ENCODE data around the gene MCF2L2. TPM values are rescaled to one million over a fixed set of nuclear protein-coding genes. Genes with fewer than 3 reads are reported as not detected.

MCF2L2 gene
- polyA plus RNA-seq, 1 donor from 2014 or later = 9.3 TPM

DNA sequence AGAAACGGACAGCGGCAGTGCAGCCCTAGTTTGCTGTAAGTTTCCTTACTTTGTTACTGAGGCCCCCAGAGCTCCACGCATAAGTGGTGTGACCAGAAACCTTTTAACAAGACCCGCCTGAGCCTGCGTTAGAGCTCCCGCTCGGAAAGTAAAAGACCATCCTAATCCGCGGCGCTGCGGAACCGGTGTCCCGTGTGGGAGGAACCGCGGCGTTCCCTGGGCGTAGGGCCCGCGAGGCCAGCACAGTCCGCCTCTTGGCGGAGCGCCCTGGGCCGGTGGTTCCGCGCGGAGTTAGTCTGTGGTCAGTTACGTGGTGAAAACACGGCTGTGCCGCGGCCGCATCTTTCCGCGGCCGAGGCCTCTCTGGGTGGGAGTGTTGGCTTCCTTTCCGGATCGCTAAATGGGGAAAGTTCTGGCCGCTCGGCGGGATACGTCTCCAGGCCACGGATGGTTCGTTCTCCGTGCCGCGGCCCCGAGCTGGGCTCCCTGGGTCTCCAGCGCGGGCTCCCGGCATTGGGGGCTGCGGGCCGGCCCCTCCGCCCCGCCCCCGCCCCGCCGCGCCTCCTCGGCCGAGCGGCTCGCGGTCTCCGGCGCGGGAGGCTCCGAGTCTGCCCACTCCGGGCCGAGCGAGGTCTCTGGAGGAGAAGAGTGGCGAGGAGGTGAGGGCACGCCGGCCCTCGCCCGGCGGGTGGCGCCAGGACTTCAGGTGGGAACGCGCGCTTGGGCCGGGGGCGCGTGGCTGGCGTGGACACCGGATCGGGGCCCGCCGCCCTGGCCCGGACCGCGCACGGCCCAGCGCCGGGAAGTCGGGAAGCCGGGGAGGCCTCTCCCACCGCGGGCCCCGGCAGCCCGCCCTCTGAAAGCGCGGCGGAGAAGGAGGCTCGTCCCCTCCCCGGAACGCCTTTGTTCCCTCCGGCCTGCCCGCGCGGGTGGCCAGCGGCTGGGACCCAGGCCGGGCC, 174.6 kb downstream of the MCF2L2 start:
- peak overlapping the region; percentile 65 for H3K9ac ChIP-seq (ENCODE audit: low read length)
- peak overlapping the region; percentile 70 for H3K4me3 ChIP-seq (ENCODE audit: low read length)
- H2AFZ ChIP-seq (ENCODE audit: low read depth, low read length) = no peak overlapping the region
- H3K9me2 ChIP-seq (ENCODE audit: insufficient read depth, low read length) = no peaks in the 10 kb centered on the region
- no peaks in the 10 kb centered on the region for H3K9me3 ChIP-seq (ENCODE audit: low read length)
- no peaks in the 10 kb centered on the region for H4K20me1 ChIP-seq (ENCODE audit: insufficient read depth)
- no peaks in the 10 kb centered on the region for H3K36me3 ChIP-seq (ENCODE audit: insufficient read depth, low read length)
- H3F3A ChIP-seq (ENCODE audit: insufficient read depth, low read length, poor library complexity, severe bottlenecking) = no peaks in the 10 kb centered on the region
- H3K27me3 ChIP-seq (ENCODE audit: insufficient read depth, low read depth, low read length) = peaks cover 37% of the 10 kb centered on the region
- peak overlapping the region; percentile 44 for H3K4me2 ChIP-seq (ENCODE audit: low read length)
- peaks cover 19% of the 10 kb centered on the region for H3K79me2 ChIP-seq (replicated peaks; ENCODE audit: insufficient read depth, low read length)
- H3K27ac ChIP-seq (ENCODE audit: low read length) = no peak overlapping the region
- TF ChIP-seq MXI1 (conservative IDR thresholded peaks at IDR 0.05; ENCODE audit: poor library complexity, severe bottlenecking) (no peak), EZH2 (IDR thresholded peaks at IDR 0.05; ENCODE audit: borderline replicate concordance, insufficient read depth, low read length, poor library complexity, severe bottlenecking) (no peak), TAF1 (IDR thresholded peaks at IDR 0.05; ENCODE audit: low read depth) (no peak), EP300 (conservative IDR thresholded peaks at IDR 0.05; ENCODE audit: poor library complexity, severe bottlenecking) (no peak), POLR2AphosphoS5 (IDR thresholded peaks at IDR 0.05) (no peak), SMC3 (conservative IDR thresholded peaks at IDR 0.05; ENCODE audit: poor library complexity) (no peak), RAD21 (conservative IDR thresholded peaks at IDR 0.05) (no peak)
- TF ChIP-seq, protein P1, sequence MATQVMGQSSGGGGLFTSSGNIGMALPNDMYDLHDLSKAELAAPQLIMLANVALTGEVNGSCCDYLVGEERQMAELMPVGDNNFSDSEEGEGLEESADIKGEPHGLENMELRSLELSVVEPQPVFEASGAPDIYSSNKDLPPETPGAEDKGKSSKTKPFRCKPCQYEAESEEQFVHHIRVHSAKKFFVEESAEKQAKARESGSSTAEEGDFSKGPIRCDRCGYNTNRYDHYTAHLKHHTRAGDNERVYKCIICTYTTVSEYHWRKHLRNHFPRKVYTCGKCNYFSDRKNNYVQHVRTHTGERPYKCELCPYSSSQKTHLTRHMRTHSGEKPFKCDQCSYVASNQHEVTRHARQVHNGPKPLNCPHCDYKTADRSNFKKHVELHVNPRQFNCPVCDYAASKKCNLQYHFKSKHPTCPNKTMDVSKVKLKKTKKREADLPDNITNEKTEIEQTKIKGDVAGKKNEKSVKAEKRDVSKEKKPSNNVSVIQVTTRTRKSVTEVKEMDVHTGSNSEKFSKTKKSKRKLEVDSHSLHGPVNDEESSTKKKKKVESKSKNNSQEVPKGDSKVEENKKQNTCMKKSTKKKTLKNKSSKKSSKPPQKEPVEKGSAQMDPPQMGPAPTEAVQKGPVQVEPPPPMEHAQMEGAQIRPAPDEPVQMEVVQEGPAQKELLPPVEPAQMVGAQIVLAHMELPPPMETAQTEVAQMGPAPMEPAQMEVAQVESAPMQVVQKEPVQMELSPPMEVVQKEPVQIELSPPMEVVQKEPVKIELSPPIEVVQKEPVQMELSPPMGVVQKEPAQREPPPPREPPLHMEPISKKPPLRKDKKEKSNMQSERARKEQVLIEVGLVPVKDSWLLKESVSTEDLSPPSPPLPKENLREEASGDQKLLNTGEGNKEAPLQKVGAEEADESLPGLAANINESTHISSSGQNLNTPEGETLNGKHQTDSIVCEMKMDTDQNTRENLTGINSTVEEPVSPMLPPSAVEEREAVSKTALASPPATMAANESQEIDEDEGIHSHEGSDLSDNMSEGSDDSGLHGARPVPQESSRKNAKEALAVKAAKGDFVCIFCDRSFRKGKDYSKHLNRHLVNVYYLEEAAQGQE (IDR thresholded peaks at IDR 0.05; ENCODE audit: borderline replicate concordance) = no peak
- TF ChIP-seq, protein P2, sequence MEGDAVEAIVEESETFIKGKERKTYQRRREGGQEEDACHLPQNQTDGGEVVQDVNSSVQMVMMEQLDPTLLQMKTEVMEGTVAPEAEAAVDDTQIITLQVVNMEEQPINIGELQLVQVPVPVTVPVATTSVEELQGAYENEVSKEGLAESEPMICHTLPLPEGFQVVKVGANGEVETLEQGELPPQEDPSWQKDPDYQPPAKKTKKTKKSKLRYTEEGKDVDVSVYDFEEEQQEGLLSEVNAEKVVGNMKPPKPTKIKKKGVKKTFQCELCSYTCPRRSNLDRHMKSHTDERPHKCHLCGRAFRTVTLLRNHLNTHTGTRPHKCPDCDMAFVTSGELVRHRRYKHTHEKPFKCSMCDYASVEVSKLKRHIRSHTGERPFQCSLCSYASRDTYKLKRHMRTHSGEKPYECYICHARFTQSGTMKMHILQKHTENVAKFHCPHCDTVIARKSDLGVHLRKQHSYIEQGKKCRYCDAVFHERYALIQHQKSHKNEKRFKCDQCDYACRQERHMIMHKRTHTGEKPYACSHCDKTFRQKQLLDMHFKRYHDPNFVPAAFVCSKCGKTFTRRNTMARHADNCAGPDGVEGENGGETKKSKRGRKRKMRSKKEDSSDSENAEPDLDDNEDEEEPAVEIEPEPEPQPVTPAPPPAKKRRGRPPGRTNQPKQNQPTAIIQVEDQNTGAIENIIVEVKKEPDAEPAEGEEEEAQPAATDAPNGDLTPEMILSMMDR (IDR thresholded peaks at IDR 0.05; ENCODE audit: poor library complexity, severe bottlenecking) = no peak

DNA sequence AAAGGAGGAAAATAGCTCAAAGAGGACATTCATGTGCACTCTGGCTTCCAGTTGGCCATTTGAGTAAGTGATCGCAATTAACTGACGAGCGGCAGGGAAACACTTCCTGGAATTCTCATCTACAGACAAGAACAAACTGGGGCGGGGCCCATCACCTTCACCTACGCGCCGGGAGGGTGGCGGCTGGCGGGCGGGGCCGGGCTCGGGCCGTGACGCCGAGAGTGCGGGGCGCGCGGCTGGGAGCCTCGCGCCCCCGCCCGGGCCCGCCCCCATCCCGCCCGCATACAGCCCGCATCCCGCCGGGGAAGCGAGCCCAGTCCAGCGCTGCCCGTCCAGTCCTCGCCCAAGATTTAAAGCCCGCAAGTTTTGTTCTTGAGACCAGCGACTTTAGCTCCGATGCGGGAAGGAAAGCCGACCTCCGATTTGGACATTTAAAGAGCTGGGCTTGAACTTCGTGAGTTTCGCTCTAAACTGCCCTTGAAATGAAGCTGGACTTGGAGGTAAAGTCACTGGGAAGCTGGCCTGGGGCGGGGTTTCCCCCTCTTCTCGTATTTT, 175.4 kb downstream of the MCF2L2 start, which contains the start of gene B3GNT5:
TSS of gene B3GNT5 (plus strand) at position 281 of the 555 bp plus-strand sequence. CDS start 16,546 bp downstream, outside the sequence.
- Histone ChIP-seq H3K27ac (ENCODE audit: low read length) (no peak within 1 kb of the TSS), H3K9me3 (ENCODE audit: low read length) (no peaks in the 10 kb centered on the region), H3F3A (ENCODE audit: insufficient read depth, low read length, poor library complexity, severe bottlenecking) (no peaks in the 10 kb centered on the region), H3K79me2 (replicated peaks; ENCODE audit: insufficient read depth, low read length) (peaks cover 11% of the 10 kb centered on the region), H3K36me3 (ENCODE audit: insufficient read depth, low read length) (no peaks in the 10 kb centered on the region), H3K27me3 (ENCODE audit: insufficient read depth, low read depth, low read length) (peaks cover 37% of the 10 kb centered on the region), H3K4me3 (ENCODE audit: low read length) (peak within 1 kb of the TSS; percentile 70), H3K9ac (ENCODE audit: low read length) (peak within 1 kb of the TSS; percentile 65), H2AFZ (ENCODE audit: low read depth, low read length) (no peak within 1 kb of the TSS), H3K9me2 (ENCODE audit: insufficient read depth, low read length) (no peaks in the 10 kb centered on the region), H4K20me1 (ENCODE audit: insufficient read depth) (no peaks in the 10 kb centered on the region), H3K4me2 (ENCODE audit: low read length) (peak within 1 kb of the TSS; percentile 44)
- no peak for TF ChIP-seq MXI1 (conservative IDR thresholded peaks at IDR 0.05; ENCODE audit: poor library complexity, severe bottlenecking)
- TF ChIP-seq POLR2AphosphoS5 (IDR thresholded peaks at IDR 0.05) = no peak
- no peak for TF ChIP-seq TAF1 (IDR thresholded peaks at IDR 0.05; ENCODE audit: low read depth)
